ENCODE data around the gene NDUFAF3.
A peak's percentile ranks its signal among the peaks of the same experiment; 100 is the strongest.

Gene NDUFAF3, protein sequence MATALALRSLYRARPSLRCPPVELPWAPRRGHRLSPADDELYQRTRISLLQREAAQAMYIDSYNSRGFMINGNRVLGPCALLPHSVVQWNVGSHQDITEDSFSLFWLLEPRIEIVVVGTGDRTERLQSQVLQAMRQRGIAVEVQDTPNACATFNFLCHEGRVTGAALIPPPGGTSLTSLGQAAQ

DNA sequence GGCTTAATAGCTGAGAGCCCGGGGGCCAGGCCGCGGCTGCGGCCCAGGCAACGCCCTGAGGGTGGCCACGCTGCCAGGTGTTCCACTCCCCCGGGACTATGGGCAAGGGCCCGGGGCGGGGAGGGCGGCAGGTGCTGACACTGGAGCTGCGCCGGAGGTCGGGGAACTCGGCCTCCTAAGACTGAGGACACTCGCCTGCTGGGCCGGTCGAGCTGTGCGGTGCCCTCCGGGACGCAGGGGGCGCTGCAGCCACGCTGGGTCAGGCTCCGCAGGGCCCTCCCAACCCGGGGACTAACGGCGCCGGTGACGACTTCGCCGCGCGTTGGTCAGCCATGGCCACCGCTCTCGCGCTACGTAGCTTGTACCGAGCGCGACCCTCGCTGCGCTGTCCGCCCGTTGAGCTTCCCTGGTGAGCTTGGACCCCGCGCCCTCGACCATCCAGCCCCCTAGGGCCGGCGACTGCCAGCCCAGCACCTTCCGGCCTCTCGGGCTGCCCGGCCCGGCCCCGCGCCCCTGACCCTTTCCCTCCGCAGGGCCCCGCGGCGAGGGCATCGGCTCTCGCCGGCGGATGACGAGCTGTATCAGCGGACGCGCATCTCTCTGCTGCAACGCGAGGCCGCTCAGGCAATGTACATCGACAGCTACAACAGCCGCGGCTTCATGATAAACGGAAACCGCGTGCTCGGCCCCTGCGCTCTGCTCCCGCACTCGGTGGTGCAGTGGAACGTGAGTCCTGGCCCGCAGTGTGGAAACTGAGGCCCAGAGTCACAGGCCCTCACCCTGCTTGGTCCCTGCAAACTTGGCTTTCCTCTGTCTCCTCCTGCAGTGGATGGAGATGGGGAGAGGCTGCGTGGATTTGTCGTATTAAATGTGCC, at the start of gene NDUFAF3:
Gene NDUFAF3, plus strand, starts transcription at position 309 of the 875 bp plus-strand sequence. Its CDS starts 24 bp downstream, at position 333.
- peak; percentile 90 to 91 for DNase-seq (ENCODE audit: low read depth in 2 of 2)

GRCh38 chr3:48974076-48974864, 47.7 kb upstream of the NDUFAF3 start:
- no peak for DNase-seq (ENCODE audit: low read depth in 2 of 2)

- no peak for DNase-seq (ENCODE audit: low read depth in 2 of 2)
Measured at GRCh38 chr3:48979451-48979850, 42.5 kb upstream of the NDUFAF3 start.

- no peak for DNase-seq (ENCODE audit: low read depth in 2 of 2)
Measured at GRCh38 chr3:48980295-48980694, 41.6 kb upstream of the NDUFAF3 start.

- DNase-seq (ENCODE audit: low read depth in 2 of 2), result no peak
Measured at GRCh38 chr3:48982016-48982415, 39.9 kb upstream of the NDUFAF3 start.

DNA sequence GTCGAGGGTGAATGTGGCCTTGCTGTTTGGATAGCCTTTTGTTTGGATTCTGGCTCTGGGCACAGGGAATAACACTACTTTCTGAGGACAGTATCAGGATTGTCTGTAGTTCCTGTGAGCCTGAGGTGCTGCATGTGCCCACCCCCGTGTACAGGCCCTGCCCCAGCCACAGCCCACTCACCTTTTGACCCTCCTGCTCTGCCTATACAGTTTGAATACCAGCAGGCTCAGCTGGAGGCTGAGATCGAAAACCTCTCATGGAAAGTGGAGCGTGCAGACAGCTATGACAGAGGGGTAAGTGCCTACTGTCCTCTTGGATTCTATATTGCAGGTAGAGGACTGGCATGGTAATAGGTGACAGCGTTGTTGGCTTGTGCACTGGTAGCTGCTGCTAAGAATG, 39.2 kb upstream of the NDUFAF3 start:
- DNase-seq (ENCODE audit: low read depth in 2 of 2), result no peak

DNA sequence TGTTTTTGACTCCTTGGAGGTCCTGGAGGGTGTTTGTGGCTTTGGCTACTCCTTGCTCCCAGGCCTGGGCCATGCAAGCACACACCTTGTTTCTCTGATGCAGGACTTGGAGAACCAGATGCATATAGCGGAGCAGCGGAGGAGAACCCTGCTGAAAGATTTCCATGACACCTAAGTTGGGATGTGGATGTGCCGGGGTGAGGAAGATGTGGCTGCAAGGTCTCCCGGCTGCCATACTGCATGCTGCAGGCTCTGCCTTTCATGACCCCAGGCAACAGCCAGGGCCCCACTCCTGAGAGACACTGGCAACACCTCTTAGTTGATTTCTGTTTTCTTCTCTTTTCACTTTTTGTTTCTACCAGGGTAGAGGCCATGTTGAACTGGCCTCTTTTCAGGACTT, 38.8 kb upstream of the NDUFAF3 start:
- no peak for DNase-seq (ENCODE audit: low read depth in 2 of 2)

GRCh38 chr3:48984663-48985062, 37.3 kb upstream of the NDUFAF3 start:
- no peak for DNase-seq (ENCODE audit: low read depth in 2 of 2)

- no peak for DNase-seq (ENCODE audit: low read depth in 2 of 2)
Measured at GRCh38 chr3:48985831-48986376, 36.0 kb upstream of the NDUFAF3 start.

- no peak for DNase-seq (ENCODE audit: low read depth in 2 of 2)
Measured at GRCh38 chr3:48989126-48989795, 32.7 kb upstream of the NDUFAF3 start.

GRCh38 chr3:48989796-48990635, 31.9 kb upstream of the NDUFAF3 start, which contains the start of gene P4HTM:
P4HTM (plus strand) TSS chr3:48990241; CDS start chr3:48990257, 16 bp downstream.
- peak; percentile 77 to 80 for DNase-seq (ENCODE audit: low read depth in 2 of 2)

- no peak for DNase-seq (ENCODE audit: low read depth in 2 of 2)
Measured at GRCh38 chr3:48990636-48991469, 31.1 kb upstream of the NDUFAF3 start.

DNA sequence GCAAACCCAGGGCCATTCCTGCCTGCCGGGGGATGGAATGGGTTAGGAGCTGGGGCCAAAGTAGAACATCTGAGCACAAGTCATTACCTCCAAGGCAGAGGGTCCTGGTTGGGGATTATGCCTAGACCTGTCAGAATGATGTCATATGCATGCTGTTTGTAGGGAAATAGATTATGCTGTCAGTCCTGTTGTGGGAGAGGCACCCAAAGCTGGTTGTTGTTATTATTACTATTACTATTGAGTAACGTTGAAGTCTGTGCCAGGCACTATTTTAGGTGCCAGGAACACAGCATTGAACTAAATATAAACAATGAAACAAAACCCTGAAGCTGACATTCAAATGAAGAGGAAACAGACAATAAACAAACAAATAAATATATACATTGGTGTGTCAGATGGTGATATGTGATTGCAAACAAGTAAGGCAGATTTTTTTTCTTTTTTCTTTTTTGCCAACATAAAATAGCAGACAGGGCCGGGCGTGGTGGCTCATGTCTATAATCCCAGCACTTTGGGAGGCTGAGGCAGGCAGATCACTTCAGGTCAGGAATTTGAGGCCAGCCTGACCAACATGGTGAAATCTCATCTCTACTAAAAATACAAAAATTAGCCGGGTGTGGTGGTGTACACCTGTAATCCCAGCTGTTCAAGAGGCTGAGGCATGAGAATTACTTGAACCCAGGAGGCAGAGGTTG, 29.9 kb upstream of the NDUFAF3 start:
- DNase-seq (ENCODE audit: low read depth in 2 of 2), result no peak

DNA sequence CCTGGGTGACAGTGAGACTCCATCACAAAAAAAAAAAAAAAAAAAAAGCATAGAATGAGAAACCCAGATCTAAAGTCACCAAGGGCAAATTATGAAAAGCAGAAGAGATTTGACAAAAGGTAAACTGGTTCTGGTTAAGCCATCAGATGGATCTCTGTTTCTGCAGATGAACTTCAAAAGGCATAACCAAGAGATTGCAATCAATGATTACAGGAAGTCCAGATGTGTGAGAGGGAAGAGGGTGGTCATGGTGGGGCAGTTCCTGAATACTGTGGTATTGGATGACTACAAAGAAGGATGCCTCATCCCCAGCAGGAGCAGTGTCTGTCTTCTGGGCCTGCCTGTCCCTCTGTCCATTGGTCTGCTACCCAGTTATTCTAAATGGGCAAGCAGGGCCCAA, 28.1 kb upstream of the NDUFAF3 start:
- no peak for DNase-seq (ENCODE audit: low read depth in 2 of 2)

DNA sequence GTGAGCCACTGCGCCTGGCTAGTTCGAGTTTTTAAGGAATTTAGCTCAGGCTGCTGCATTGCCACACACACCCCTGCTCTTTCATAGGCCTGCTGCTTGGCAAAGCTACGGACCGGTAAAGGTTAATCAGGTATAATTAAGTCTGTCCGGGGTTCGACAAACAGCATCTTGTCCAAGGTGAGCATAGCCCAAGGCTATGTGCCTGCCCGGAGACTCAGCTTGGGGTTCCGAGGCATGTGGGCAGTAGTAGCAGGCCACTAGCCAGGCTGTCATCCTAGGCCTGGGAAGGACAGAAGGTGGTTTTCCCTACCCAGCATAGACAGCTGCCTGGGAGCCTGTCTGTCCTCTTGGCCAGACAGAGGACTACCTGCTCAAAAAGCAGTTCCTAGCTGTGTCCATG, 25.3 kb upstream of the NDUFAF3 start:
- no peak for DNase-seq (ENCODE audit: low read depth in 2 of 2)

GRCh38 chr3:48997102-48997635, 24.8 kb upstream of the NDUFAF3 start:
- no peak for DNase-seq (ENCODE audit: low read depth in 2 of 2)

- DNase-seq (ENCODE audit: low read depth in 2 of 2), result no peak
Measured at GRCh38 chr3:48997714-48998637, 23.9 kb upstream of the NDUFAF3 start.
